Measurements from ENCODE around the gene ENOX2. TPM values are rescaled to one million over a fixed set of nuclear protein-coding genes. Genes with fewer than 3 reads are reported as not detected.

The ENOX2 gene
- total and polyA plus RNA-seq, 7 donors: 4.7 to 13.4 (median 10.5) TPM

GRCh38 chrX:130625386-130625785 is 277.6 kb downstream of the ENOX2 start:
- whole genome bisulfite sequencing, 3 donors: 58 to 94% (median 92%) methylated on average over 6 of the region's 6 CpGs
- Histone ChIP-seq H3K27ac (no peak overlapping the region), H3K9me3 (no peaks in the 10 kb centered on the region), H3K27me3 (ENCODE audit: insufficient read depth in 3 of 3, low read length in 2 of 3) (peaks cover 0 to 4% (median 0%) of the 10 kb centered on the region in 3 donors), H3K4me1 (no peaks in the 10 kb centered on the region), H3K4me3 (no peak overlapping the region), H3K36me3 (ENCODE audit: insufficient read depth in 1 of 2, low read depth in 1 of 2) (peaks cover 3 to 17% of the 10 kb centered on the region in 2 donors)
- no peak for ATAC-seq
- no peak for TF ChIP-seq CTCF (IDR thresholded peaks at IDR 0.05)
- intact Hi-C loops (cut with DNase I): no loop called here
- no peak for DNase-seq

GRCh38 chrX:130623518-130623917 is 279.5 kb downstream of the ENOX2 start:
- peaks cover 0 to 17% of the 10 kb centered on the region in 2 donors for H3K36me3 ChIP-seq (ENCODE audit: insufficient read depth in 1 of 2, low read depth in 1 of 2)
- H3K9me3 ChIP-seq: no peaks in the 10 kb centered on the region
- DNase-seq (no peak), ATAC-seq (no peak)
- intact Hi-C loops (cut with DNase I): no loop called here
- H3K4me3 ChIP-seq: no peak overlapping the region
- no peaks in the 10 kb centered on the region for H3K4me1 ChIP-seq
- 64 to 74% (median 72%) methylated on average over 4 of the region's 4 CpGs for WGBS, 3 donors
- no peak for TF ChIP-seq CTCF (IDR thresholded peaks at IDR 0.05)
- H3K27ac ChIP-seq: no peak overlapping the region
- H3K27me3 ChIP-seq (ENCODE audit: insufficient read depth in 3 of 3, low read length in 2 of 3): peaks cover 0 to 4% (median 0%) of the 10 kb centered on the region in 3 donors

DNA sequence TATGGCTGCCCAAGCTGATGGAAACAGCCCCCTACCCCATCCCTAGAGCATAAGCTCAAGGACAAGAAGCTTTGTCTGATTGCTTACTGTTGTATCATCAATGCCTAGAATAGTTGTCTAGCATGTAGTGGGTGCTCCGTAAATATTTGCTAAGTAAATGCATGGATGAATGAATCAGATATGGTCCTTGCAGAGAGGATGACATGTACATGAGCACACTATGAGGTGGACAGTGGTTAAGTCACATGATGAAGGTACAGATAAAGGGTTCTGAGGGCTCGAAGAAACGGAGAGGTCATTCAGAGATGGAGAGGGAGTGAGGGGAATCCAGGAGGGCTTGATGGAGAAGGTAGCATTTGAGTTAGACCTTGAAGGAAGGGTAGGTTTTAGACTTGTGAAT is 287.1 kb downstream of the ENOX2 start:
- intact Hi-C loops (cut with DNase I): no loop called here
- no peak overlapping the region for H3K27ac ChIP-seq
- H3K4me3 ChIP-seq: no peak overlapping the region
- no peak for TF ChIP-seq CTCF (IDR thresholded peaks at IDR 0.05)
- no peaks in the 10 kb centered on the region for H3K4me1 ChIP-seq
- no peaks in the 10 kb centered on the region for H3K36me3 ChIP-seq (ENCODE audit: insufficient read depth in 1 of 2, low read depth in 1 of 2)
- no peaks in the 10 kb centered on the region for H3K9me3 ChIP-seq
- ATAC-seq (no peak), DNase-seq (no peak)
- H3K27me3 ChIP-seq (ENCODE audit: insufficient read depth in 3 of 3, low read length in 2 of 3): peaks cover 0 to 3% (median 0%) of the 10 kb centered on the region in 3 donors
- 79 to 92% (median 86%) methylated on average over 3 of the region's 3 CpGs for WGBS, 3 donors

DNA sequence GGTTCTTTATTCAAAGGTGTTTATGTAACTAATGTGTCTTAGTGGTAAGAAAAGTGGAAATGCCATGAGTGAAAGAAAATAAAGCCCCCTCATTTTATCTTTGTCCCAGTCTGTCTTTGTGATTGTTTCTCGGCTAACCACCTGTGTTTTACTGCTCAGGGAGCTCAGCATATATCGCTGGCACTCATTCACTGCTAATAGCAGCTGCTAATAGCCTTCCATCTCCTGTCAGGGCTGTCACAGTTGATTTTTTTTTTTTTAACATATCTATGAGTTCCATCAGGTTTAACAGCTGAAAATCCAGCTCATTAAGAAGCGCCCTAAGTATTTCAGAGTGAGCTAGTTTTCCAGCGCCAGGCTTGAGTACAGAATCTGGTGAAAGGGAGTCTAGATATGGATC is 295.6 kb downstream of the ENOX2 start:
- TF ChIP-seq CTCF (IDR thresholded peaks at IDR 0.05): no peak
- WGBS, 3 donors: 36 to 43% (median 37%) methylated on average over 4 of the region's 4 CpGs
- DNase-seq (no peak), ATAC-seq (no peak)
- H3K9me3 ChIP-seq: no peaks in the 10 kb centered on the region
- H3K27me3 ChIP-seq (ENCODE audit: insufficient read depth in 3 of 3, low read length in 2 of 3): peaks cover 0 to 7% (median 0%) of the 10 kb centered on the region in 3 donors
- H3K4me3 ChIP-seq: no peak overlapping the region
- intact Hi-C loops (cut with DNase I): no loop called here
- H3K4me1 ChIP-seq: no peaks in the 10 kb centered on the region
- H3K27ac ChIP-seq: no peak overlapping the region
- H3K36me3 ChIP-seq (ENCODE audit: insufficient read depth in 1 of 2, low read depth in 1 of 2): no peaks in the 10 kb centered on the region

- no peaks in the 10 kb centered on the region for H3K36me3 ChIP-seq (ENCODE audit: insufficient read depth in 1 of 2, low read depth in 1 of 2)
- H3K4me3 ChIP-seq: no peak overlapping the region
- H3K27me3 ChIP-seq (ENCODE audit: insufficient read depth in 3 of 3, low read length in 2 of 3): peaks cover 0 to 7% (median 0%) of the 10 kb centered on the region in 3 donors
- no peaks in the 10 kb centered on the region for H3K9me3 ChIP-seq
- TF ChIP-seq CTCF (IDR thresholded peaks at IDR 0.05): no peak
- no peaks in the 10 kb centered on the region for H3K4me1 ChIP-seq
- 32 to 59% (median 44%) methylated on average over 4 of the region's 4 CpGs for WGBS, 3 donors
- intact Hi-C loops (cut with DNase I): no loop called here
- ATAC-seq (no peak), DNase-seq (no peak)
- no peak overlapping the region for H3K27ac ChIP-seq
These were observed 296.6 kb downstream of the ENOX2 start for GRCh38 chrX:130606425-130606824.

Data from psoas muscle (tissue), 8 donors.